Measurements from ENCODE around the gene HNRNPAB. TPM values are rescaled to one million over a fixed set of nuclear protein-coding genes. Genes with fewer than 3 reads are reported as not detected.

Gene HNRNPAB
- total RNA-seq, 1 donor from 2014 or later, result 118 TPM

DNA sequence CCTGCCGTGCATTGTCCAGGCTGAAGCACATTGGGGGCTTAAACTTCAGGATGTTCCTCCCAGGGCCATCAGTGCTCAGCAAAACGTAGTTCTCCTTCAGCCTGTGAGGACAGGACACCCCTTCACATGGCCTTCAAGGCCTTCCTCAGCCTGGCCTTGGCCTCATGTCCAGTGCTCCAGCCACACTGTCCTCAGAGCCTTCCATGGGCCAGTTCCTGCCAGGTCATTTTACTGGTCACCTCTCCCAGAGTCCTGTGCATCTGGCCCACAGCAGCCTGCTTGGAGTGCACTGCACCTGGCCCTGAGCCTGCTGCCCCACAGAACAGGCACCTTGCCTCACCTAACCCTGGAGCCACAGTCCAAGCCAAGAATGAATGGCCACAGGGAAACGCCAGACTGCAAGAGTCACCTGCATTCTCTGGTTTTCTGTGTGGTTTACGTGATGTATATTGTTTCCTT lies 8.7 kb downstream of the HNRNPAB start:
- DNase-seq (no peak), ATAC-seq (ENCODE audit: low read depth) (no peak)
- Mint-ChIP-seq H3K9me3 (no peaks in the 10 kb centered on the region), H3K27me3 (no peaks in the 10 kb centered on the region), H3K4me3 (no peak overlapping the region), H3K27ac (peak overlapping the region; percentile 24), H3K36me3 (ENCODE audit: low read depth) (peaks cover 90% of the 10 kb centered on the region), H3K4me1 (peaks cover 15% of the 10 kb centered on the region)
- POLR2A ChIA-PET, result interaction anchor here (1.8 kb wide), 1 partner anchor 9 kb away, joined by 6 read pairs; the partner anchor contains the start of gene HNRNPAB
- CTCF ChIA-PET, result no interaction called here
- TF ChIP-seq, protein P1, sequence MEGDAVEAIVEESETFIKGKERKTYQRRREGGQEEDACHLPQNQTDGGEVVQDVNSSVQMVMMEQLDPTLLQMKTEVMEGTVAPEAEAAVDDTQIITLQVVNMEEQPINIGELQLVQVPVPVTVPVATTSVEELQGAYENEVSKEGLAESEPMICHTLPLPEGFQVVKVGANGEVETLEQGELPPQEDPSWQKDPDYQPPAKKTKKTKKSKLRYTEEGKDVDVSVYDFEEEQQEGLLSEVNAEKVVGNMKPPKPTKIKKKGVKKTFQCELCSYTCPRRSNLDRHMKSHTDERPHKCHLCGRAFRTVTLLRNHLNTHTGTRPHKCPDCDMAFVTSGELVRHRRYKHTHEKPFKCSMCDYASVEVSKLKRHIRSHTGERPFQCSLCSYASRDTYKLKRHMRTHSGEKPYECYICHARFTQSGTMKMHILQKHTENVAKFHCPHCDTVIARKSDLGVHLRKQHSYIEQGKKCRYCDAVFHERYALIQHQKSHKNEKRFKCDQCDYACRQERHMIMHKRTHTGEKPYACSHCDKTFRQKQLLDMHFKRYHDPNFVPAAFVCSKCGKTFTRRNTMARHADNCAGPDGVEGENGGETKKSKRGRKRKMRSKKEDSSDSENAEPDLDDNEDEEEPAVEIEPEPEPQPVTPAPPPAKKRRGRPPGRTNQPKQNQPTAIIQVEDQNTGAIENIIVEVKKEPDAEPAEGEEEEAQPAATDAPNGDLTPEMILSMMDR (IDR thresholded peaks at IDR 0.05), result no peak
- intact Hi-C loops (cut with micrococcal nuclease), result no loop called here

DNA sequence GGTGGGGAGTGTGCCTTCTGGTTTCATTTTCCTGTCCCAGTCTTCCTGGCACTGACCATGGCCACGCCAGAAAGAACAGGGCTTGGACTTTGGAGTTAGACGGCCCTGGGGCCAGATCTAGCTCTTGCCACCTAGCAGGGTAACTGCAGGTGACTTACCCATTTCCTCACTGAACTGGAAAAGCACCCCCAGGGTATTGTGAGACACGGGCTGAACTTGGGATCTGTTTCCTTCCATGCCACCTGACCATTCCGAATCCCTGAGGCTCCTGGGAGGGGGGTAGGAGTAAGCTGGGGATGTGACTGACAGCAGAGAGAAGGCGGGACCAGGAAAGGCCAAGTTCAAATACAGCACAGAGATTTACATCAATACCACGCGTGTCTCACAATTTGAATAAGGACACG lies 9.4 kb downstream of the HNRNPAB start:
- no peak overlapping the region for H3K27ac Mint-ChIP-seq
- CTCF ChIA-PET, result no interaction called here

DNA sequence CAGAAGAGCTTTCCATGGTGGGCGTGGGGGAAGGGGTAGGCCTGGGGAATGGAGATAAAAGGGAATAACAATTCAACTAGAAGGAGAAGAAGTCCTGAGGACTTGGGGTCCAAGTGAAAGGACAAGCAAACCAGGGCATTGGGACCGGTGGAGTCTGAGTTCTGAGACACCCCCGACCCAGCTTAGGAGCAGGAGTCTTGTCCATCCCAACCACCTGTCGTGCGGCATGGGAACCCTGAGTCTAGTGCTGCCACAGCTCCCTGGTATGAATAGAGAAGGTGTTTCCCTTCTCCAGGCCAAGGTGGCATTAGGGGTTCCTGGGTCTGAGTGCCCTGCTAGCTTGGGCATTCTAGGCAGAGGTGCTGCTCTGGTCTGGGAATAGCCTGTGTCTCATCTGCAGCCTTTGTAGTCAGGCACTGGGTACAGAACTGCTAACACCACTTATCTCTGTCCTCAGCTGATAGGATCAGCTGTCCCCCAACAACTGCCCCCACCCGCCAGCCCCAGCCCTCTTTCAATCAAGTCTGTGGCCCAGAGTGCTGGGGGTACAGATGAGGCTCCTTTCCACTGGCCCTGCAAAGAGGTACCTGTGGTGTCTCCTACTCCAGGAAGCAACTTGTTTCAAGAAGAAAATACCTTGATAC lies 9.9 kb downstream of the HNRNPAB start:
- ChIA-PET POLR2A (interaction anchor here (0.6 to 1.8 kb wide), 2 partner anchors 10 to 20 kb away, joined by 3 to 6 read pairs; partner anchors contain the start of gene HNRNPAB), CTCF (no interaction called here)
- H3K27me3 Mint-ChIP-seq, result no peaks in the 10 kb centered on the region
- intact Hi-C loops (cut with micrococcal nuclease), result no loop called here
- peaks cover 13% of the 10 kb centered on the region for H3K4me1 Mint-ChIP-seq
- TF ChIP-seq, protein P1 (IDR thresholded peaks at IDR 0.05), result no peak
- no peak for DNase-seq
- H3K27ac Mint-ChIP-seq, result no peak overlapping the region
- H3K4me3 Mint-ChIP-seq, result no peak overlapping the region
- ATAC-seq (ENCODE audit: low read depth), result no peak
- H3K36me3 Mint-ChIP-seq (ENCODE audit: low read depth), result peaks cover 88% of the 10 kb centered on the region
- no peaks in the 10 kb centered on the region for H3K9me3 Mint-ChIP-seq

More for the DNA sequence above, 9.4 kb downstream of the HNRNPAB start:
- Mint-ChIP-seq H3K4me3 (no peak overlapping the region), H3K9me3 (no peaks in the 10 kb centered on the region), H3K27me3 (no peaks in the 10 kb centered on the region), H3K4me1 (peaks cover 13% of the 10 kb centered on the region), H3K36me3 (ENCODE audit: low read depth) (peaks cover 88% of the 10 kb centered on the region)
- POLR2A ChIA-PET, result interaction anchor here (0.6 to 1.8 kb wide), 2 partner anchors 9 to 20 kb away, joined by 3 to 6 read pairs; partner anchors contain the start of gene HNRNPAB
- no peak for ATAC-seq (ENCODE audit: low read depth)
- DNase-seq, result no peak
- intact Hi-C loops (cut with micrococcal nuclease), result no loop called here
- TF ChIP-seq, protein P1 (IDR thresholded peaks at IDR 0.05), result no peak

DNA sequence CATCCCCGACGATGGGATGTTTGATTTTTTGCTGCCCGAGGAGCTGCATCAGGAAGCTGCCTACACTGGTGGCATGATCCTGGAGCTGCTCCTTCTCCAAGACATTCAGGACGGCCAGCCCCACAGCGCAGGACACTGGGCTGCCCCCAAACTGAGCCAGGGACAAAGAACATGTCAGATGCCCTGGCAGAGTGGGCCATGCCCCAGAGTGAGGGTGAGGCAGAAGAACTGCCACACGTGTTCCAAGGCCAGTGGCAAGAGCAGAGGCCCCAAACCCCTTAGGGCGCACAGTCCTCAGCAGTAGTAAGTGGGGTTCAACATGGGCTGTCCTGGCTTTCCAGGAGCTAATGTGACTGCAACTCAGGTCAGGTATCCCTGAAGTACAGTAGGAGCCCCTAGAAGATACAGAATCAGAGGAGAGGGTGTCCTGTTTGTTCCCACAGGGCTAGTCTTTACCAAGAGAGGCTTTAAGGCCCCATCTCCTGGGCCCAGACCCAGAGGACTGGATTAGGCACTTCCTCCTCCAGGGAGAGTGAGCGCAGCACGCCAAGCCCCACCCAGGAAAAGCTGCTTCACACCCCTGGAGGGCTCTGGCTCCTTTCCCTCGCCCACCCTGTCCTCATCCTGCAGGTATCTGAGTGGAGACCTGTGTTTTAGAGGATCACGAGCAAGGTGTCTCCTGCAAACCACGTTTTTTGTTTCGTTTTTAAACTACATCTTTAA lies 11.1 kb downstream of the HNRNPAB start:
- Mint-ChIP-seq H3K27me3 (no peaks in the 10 kb centered on the region), H3K36me3 (ENCODE audit: low read depth) (peaks cover 83% of the 10 kb centered on the region), H3K9me3 (no peaks in the 10 kb centered on the region), H3K4me1 (peaks cover 13% of the 10 kb centered on the region), H3K4me3 (no peak overlapping the region), H3K27ac (peak overlapping the region; percentile 18)
- intact Hi-C loops (cut with micrococcal nuclease), result no loop called here
- TF ChIP-seq, protein P1 (IDR thresholded peaks at IDR 0.05), result no peak
- CTCF ChIA-PET, result interaction anchor here (1.2 kb wide), 1 partner anchor 20 kb away, joined by 3 read pairs; no protein-coding TSS in a partner anchor
- DNase-seq (no peak), ATAC-seq (ENCODE audit: low read depth) (no peak)
- POLR2A ChIA-PET, result interaction anchor here (1.7 kb wide), 1 partner anchor 10 kb away, joined by 13 read pairs; the partner anchor contains the start of gene HNRNPAB

DNA sequence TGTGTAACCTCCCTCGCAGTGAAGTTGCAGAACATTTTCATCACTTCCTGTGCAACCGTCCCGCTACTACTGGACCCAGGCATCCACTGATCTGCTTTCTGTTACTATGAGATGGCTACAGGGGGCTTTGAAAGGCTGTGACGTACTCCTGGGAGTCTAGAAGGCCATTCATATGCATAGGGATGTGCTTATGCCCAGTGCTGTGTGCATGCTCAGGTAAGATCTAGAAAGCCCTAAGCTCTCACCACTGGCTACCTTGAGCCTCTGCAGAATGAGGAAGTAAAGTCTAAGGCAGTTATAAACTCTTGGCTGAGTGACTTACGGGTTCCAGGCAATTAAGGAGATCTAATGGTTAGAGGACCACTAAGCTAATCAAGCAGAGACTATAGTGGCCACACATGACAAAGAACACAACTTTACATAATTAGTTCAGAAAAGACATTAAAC lies 11.8 kb downstream of the HNRNPAB start:
- Mint-ChIP-seq H3K9me3 (no peaks in the 10 kb centered on the region), H3K4me3 (no peak overlapping the region), H3K4me1 (peaks cover 14% of the 10 kb centered on the region), H3K27me3 (no peaks in the 10 kb centered on the region), H3K36me3 (ENCODE audit: low read depth) (peaks cover 83% of the 10 kb centered on the region), H3K27ac (peak overlapping the region; percentile 65)
- ATAC-seq (ENCODE audit: low read depth) (peak; percentile 56), DNase-seq (no peak)
- POLR2A ChIA-PET, result interaction anchor here (1.7 kb wide), 1 partner anchor 11 kb away, joined by 13 read pairs; the partner anchor contains the start of gene HNRNPAB
- TF ChIP-seq, protein P1 (IDR thresholded peaks at IDR 0.05), result no peak
- CTCF ChIA-PET, result interaction anchor here (1.2 kb wide), 1 partner anchor 19 kb away, joined by 3 read pairs; no protein-coding TSS in a partner anchor
- intact Hi-C loops (cut with micrococcal nuclease), result no loop called here

All from activated B cell treated with CpG ODN at 0.5 μM for 24 hours (primary cell).